Osteocyte (in vitro differentiated cells): ENCODE results near the gene LY86. TPM values are rescaled to one million over a fixed set of nuclear protein-coding genes. Genes with fewer than 3 reads are reported as not detected.

Source experiments
- DNase-seq: peaks from one replicate; pipeline ENCODE4 v3.0.0; 2021; ENCODE audit warnings: mixed read lengths; ENCODE audit not compliant: unreplicated experiment; ENCODE audit errors: extremely low spot score
- H3K27ac Mint-ChIP-seq: one replicate; pipeline ENCODE4 v1.8.0; 2021; ENCODE audit warnings: mild to moderate bottlenecking, mixed read lengths; ENCODE audit not compliant: unreplicated experiment
- H3K27me3 Mint-ChIP-seq: one replicate; pipeline ENCODE4 v1.8.0; 2021; ENCODE audit warnings: mixed read lengths; ENCODE audit not compliant: unreplicated experiment
- H3K36me3 Mint-ChIP-seq: one replicate; pipeline ENCODE4 v1.8.0; 2021; ENCODE audit warnings: mixed read lengths; ENCODE audit not compliant: unreplicated experiment
- H3K4me1 Mint-ChIP-seq: one replicate; pipeline ENCODE4 v1.8.0; 2021; ENCODE audit warnings: mixed read lengths; ENCODE audit not compliant: unreplicated experiment
- H3K4me3 Mint-ChIP-seq: one replicate; pipeline ENCODE4 v1.8.0; 2021; ENCODE audit warnings: mild to moderate bottlenecking, moderate library complexity, mixed read lengths; ENCODE audit not compliant: unreplicated experiment
- H3K9me3 Mint-ChIP-seq: one replicate; pipeline ENCODE4 v1.8.0; 2021; ENCODE audit warnings: mixed read lengths; ENCODE audit not compliant: unreplicated experiment
- CTCF ChIP-seq: fragments of 200-600 bp; sonication (generic); IDR thresholded peaks from 2 replicates; pipeline ENCODE4 v1.5.0; 2021; ENCODE audit warnings: antibody characterized with exemption, mild to moderate bottlenecking, moderate library complexity
- total RNA-seq: library from RNA; stranded (reverse); gene quantifications from 2 replicates; pipeline ENCODE4 v1.2.1, GENCODE V29; 2021

LY86 gene
- total RNA-seq, 1 donor from 2014 or later = not detected

- Mint-ChIP-seq H3K27ac (no peak overlapping the region), H3K9me3 (no peaks in the 10 kb centered on the region), H3K4me3 (no peak overlapping the region), H3K36me3 (no peaks in the 10 kb centered on the region), H3K4me1 (no peaks in the 10 kb centered on the region), H3K27me3 (no peaks in the 10 kb centered on the region)
- no peak for TF ChIP-seq CTCF
- DNase-seq = no peak
These were observed 5.4 kb downstream of the LY86 start for GRCh38 chr6:6593867-6594468.

GRCh38 chr6:6595025-6595424, 6.5 kb downstream of the LY86 start:
- DNase-seq = no peak
- no peaks in the 10 kb centered on the region for H3K27me3 Mint-ChIP-seq
- no peak overlapping the region for H3K4me3 Mint-ChIP-seq
- TF ChIP-seq CTCF = no peak
- H3K4me1 Mint-ChIP-seq = no peaks in the 10 kb centered on the region
- H3K36me3 Mint-ChIP-seq = no peaks in the 10 kb centered on the region
- no peak overlapping the region for H3K27ac Mint-ChIP-seq
- no peaks in the 10 kb centered on the region for H3K9me3 Mint-ChIP-seq

GRCh38 chr6:6595952-6596351, 7.4 kb downstream of the LY86 start:
- Mint-ChIP-seq H3K4me3 (no peak overlapping the region), H3K4me1 (no peaks in the 10 kb centered on the region), H3K36me3 (no peaks in the 10 kb centered on the region), H3K9me3 (peaks cover 4% of the 10 kb centered on the region), H3K27me3 (no peaks in the 10 kb centered on the region), H3K27ac (no peak overlapping the region)
- DNase-seq = no peak
- no peak for TF ChIP-seq CTCF

DNA sequence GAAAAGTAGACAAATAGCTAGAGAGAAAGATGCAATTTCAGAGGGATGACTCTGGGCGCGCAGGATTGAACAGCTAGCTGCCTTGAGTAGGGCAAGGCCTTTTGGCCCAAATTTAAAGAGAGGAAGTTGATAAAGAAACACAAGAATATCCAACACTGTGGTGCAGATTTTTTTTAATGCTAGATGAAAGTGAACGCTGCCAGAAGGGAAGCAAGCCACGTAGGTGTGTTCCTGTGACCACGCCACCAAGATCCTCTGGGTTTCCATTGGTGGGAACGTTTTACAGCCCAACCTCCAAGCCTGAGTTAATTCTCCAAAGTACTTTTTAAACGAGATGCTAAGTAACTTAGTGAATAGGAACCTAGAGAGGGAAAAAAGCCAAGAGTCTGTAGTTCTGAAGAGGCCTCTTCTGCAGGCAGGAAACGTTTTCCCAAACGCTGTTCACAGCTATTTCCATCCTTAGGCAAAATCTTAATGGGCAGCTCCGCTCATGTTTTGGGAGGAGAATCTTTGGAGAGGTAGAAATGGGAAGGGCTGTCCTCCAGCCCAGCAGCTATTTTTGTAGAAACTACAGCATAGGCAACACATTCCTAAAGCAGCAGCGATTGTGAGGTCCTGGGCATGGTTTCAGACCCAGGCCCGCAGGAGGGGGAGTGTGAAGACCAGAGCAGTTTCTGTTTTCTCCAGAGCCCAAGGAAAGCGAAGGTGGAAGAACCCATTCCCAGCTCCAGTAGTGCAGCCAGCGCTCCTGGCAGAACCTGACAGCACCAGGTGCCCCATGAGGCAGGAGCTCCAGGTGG, 8.2 kb downstream of the LY86 start:
- peak; percentile 25 for DNase-seq
- H3K4me1 Mint-ChIP-seq = no peaks in the 10 kb centered on the region
- no peaks in the 10 kb centered on the region for H3K36me3 Mint-ChIP-seq
- no peak overlapping the region for H3K27ac Mint-ChIP-seq
- no peak for TF ChIP-seq CTCF
- no peak overlapping the region for H3K4me3 Mint-ChIP-seq
- H3K27me3 Mint-ChIP-seq = no peaks in the 10 kb centered on the region
- peaks cover 6% of the 10 kb centered on the region for H3K9me3 Mint-ChIP-seq

- H3K27me3 Mint-ChIP-seq = no peaks in the 10 kb centered on the region
- no peak overlapping the region for H3K27ac Mint-ChIP-seq
- H3K4me3 Mint-ChIP-seq = no peak overlapping the region
- no peaks in the 10 kb centered on the region for H3K36me3 Mint-ChIP-seq
- H3K4me1 Mint-ChIP-seq = no peaks in the 10 kb centered on the region
- peaks cover 11% of the 10 kb centered on the region for H3K9me3 Mint-ChIP-seq
- DNase-seq = no peak
- no peak for TF ChIP-seq CTCF
These were observed 9.2 kb downstream of the LY86 start for GRCh38 chr6:6597682-6598081.
